Fibroblast of lung (primary cell): Measurements from ENCODE around the gene CLDN14. TPM values are rescaled to one million over a fixed set of nuclear protein-coding genes. Genes with fewer than 3 reads are reported as not detected.

Experiments used
- DNase-seq, 2 donors: peaks; one replicate each; pipeline versions ENCODE4 v3.0.0 to v3.0.0-alpha.2; 2010; ENCODE audit warnings: low read depth in 2 of 2
- H2AFZ ChIP-seq: 2 replicates; pipeline ENCODE4 v1.5.1; 2012; ENCODE audit warnings: low read length, control low read depth, inconsistent platforms
- H3K27ac ChIP-seq: 2 replicates; pipeline ENCODE4 v1.5.1; 2011; ENCODE audit warnings: low read length, control low read depth; ENCODE audit not compliant: insufficient read depth
- H3K27me3 ChIP-seq: 2 replicates; pipeline ENCODE4 v1.5.1; 2011; ENCODE audit warnings: mild to moderate bottlenecking, low read length; ENCODE audit not compliant: control insufficient read depth, insufficient read depth
- H3K36me3 ChIP-seq: 2 replicates; pipeline ENCODE4 v1.5.1; 2011; ENCODE audit warnings: low read length; ENCODE audit not compliant: control insufficient read depth, insufficient read depth
- H3K4me1 ChIP-seq: 2 replicates; pipeline ENCODE4 v1.5.1; 2011; ENCODE audit warnings: low read length; ENCODE audit not compliant: control insufficient read depth, insufficient read depth; ENCODE audit errors: extremely low read depth
- H3K4me2 ChIP-seq: 2 replicates; pipeline ENCODE4 v1.5.1; 2011; ENCODE audit warnings: low read length, control low read depth; ENCODE audit not compliant: insufficient read depth; ENCODE audit errors: extremely low read depth
- H3K4me3 ChIP-seq, 4 experiments: fragments of 200-600 bp in 1 of 4; sonication (generic) in 1 of 4; replicated peaks in 1 of 4; 2 replicates each; pipeline ENCODE4 v1.5.1; 2011 to 2016; ENCODE audit warnings: low read length in 4 of 4, low read depth in 3 of 4, mild to moderate bottlenecking in 3 of 4, control low read depth in 2 of 4, inconsistent platforms in 1 of 4, mixed read lengths in 1 of 4; ENCODE audit not compliant: insufficient read depth in 1 of 4; ENCODE audit errors: control extremely low read depth in 1 of 4
- H3K79me2 ChIP-seq: 2 replicates; pipeline ENCODE4 v1.5.1; 2012; ENCODE audit warnings: mild to moderate bottlenecking, low read length, inconsistent platforms; ENCODE audit not compliant: control insufficient read depth, insufficient read depth
- H3K9ac ChIP-seq: 2 replicates; pipeline ENCODE4 v1.5.1; 2011; ENCODE audit warnings: mild to moderate bottlenecking, low read length, control low read depth; ENCODE audit not compliant: insufficient read depth
- H3K9me3 ChIP-seq: 2 replicates; pipeline ENCODE4 v1.5.1; 2012; ENCODE audit warnings: low read depth, low read length; ENCODE audit not compliant: control insufficient read depth, insufficient read depth
- H4K20me1 ChIP-seq: 2 replicates; pipeline ENCODE4 v1.5.1; 2011; ENCODE audit warnings: low read length; ENCODE audit not compliant: control insufficient read depth, insufficient read depth; ENCODE audit errors: extremely low read depth
- CTCF ChIP-seq, 2 donors: IDR thresholded peaks in 1 of 2; conservative IDR thresholded peaks in 1 of 2; 1 replicate in 1 of 2; 2 replicates in 1 of 2; pipeline ENCODE4 v1.5.1; 2011 to 2012; ENCODE audit warnings: low read length in 2 of 2, control low read depth in 1 of 2, inconsistent platforms in 1 of 2, low read depth in 1 of 2, mild to moderate bottlenecking in 1 of 2
- EZH2 ChIP-seq: IDR thresholded peaks from 2 replicates; pipeline ENCODE4 v1.5.1; 2012; ENCODE audit warnings: low read length, control low read depth, mild to moderate bottlenecking; ENCODE audit errors: missing control alignments
- polyA plus RNA-seq, 2 donors: library from polyadenylated mRNA; depleted of rRNA in 1 of 2; stranded (reverse) in 1 of 2; unstranded in 1 of 2; fragments of >200 nt; gene quantifications; 2 replicates each; pipeline ENCODE4 v1.2.1, GENCODE V29; 2011 to 2012; ENCODE audit warnings: missing spikeins in 1 of 2
- total RNA-seq: library from RNA; depleted of rRNA; stranded (reverse); fragments of >200 nt; gene quantifications from 2 replicates; pipeline ENCODE4 v1.2.1, GENCODE V29; 2014

CLDN14 gene
- total and polyA plus RNA-seq, 2 donors (not counting 1 experiment from before 2014, with no cell fraction given): not detected

- Histone ChIP-seq H3K4me1 (peaks cover 4% of the 10 kb centered on the region), H3K27ac (no peak overlapping the region), H4K20me1 (no peaks in the 10 kb centered on the region), H3K4me3 (no peak overlapping the region), H3K36me3 (no peaks in the 10 kb centered on the region), H3K9me3 (no peaks in the 10 kb centered on the region), H3K27me3 (no peaks in the 10 kb centered on the region), H2AFZ (no peak overlapping the region), H3K4me2 (no peak overlapping the region), H3K9ac (no peak overlapping the region), H3K79me2 (no peaks in the 10 kb centered on the region)
- no peak for TF ChIP-seq EZH2
- TF ChIP-seq CTCF (conservative IDR thresholded peaks at IDR 0.05 in 1 of 2, IDR thresholded peaks at IDR 0.05 in 1 of 2; ENCODE audit: low read depth in 1 of 2, low read length in 2 of 2): peak; percentile 10 to 27
- DNase-seq: peak in 1 of 2 donors; percentile 55
Observed at GRCh38 chr21:36478941-36479340, 981 bp downstream of the CLDN14 start.

- H2AFZ ChIP-seq: no peak overlapping the region
- H3K4me3 ChIP-seq: no peak overlapping the region
- no peak overlapping the region for H3K9ac ChIP-seq
- H3K4me1 ChIP-seq: peaks cover 4% of the 10 kb centered on the region
- no peak overlapping the region for H3K4me2 ChIP-seq
- no peak overlapping the region for H3K27ac ChIP-seq
- H3K27me3 ChIP-seq: no peaks in the 10 kb centered on the region
- no peaks in the 10 kb centered on the region for H3K36me3 ChIP-seq
- no peak for TF ChIP-seq CTCF (conservative IDR thresholded peaks at IDR 0.05 in 1 of 2, IDR thresholded peaks at IDR 0.05 in 1 of 2; ENCODE audit: low read depth in 1 of 2, low read length in 2 of 2)
- no peak for TF ChIP-seq EZH2
- no peaks in the 10 kb centered on the region for H3K9me3 ChIP-seq
- peak; percentile 22 to 97 for DNase-seq
- H3K79me2 ChIP-seq: no peaks in the 10 kb centered on the region
- no peaks in the 10 kb centered on the region for H4K20me1 ChIP-seq
Observed at GRCh38 chr21:36478207-36478701, 1.7 kb downstream of the CLDN14 start.

- no peaks in the 10 kb centered on the region for H4K20me1 ChIP-seq
- H3K4me3 ChIP-seq: no peak overlapping the region
- H3K27ac ChIP-seq: no peak overlapping the region
Observed at GRCh38 chr21:36477559-36477958, 2.4 kb downstream of the CLDN14 start.

More at GRCh38 chr21:36477559-36477958, 2.4 kb downstream of the CLDN14 start:
- DNase-seq: no peak
- no peaks in the 10 kb centered on the region for H3K79me2 ChIP-seq
- no peak overlapping the region for H3K4me2 ChIP-seq
- H3K9me3 ChIP-seq: no peaks in the 10 kb centered on the region
- H3K9ac ChIP-seq: no peak overlapping the region
- TF ChIP-seq CTCF (conservative IDR thresholded peaks at IDR 0.05 in 1 of 2, IDR thresholded peaks at IDR 0.05 in 1 of 2; ENCODE audit: low read depth in 1 of 2, low read length in 2 of 2) (no peak), EZH2 (no peak)
- H2AFZ ChIP-seq: no peak overlapping the region
- H3K27me3 ChIP-seq: no peaks in the 10 kb centered on the region
- H3K36me3 ChIP-seq: no peaks in the 10 kb centered on the region
- peaks cover 4% of the 10 kb centered on the region for H3K4me1 ChIP-seq
